ENCODE measurements around the gene MMP10. TPM values are rescaled to one million over a fixed set of nuclear protein-coding genes. Genes with fewer than 3 reads are reported as not detected.

MMP10 gene
- total and polyA plus RNA-seq, 2 of the 8 experiments (the other 6 are each of a cell fraction or from before 2014, with no cell fraction given) = 0.03 to 0.17 TPM

- no peak overlapping the region for H3K4me3 ChIP-seq (ENCODE audit: extremely low read depth in 1 of 4, insufficient read depth in 2 of 4, low read depth in 3 of 4, low read length in 4 of 4)
- no peaks in the 10 kb centered on the region for H3K36me3 ChIP-seq (ENCODE audit: control insufficient read depth in 2 of 4, insufficient read depth in 4 of 4, low read length in 3 of 4)
- no peaks in the 10 kb centered on the region for H3K79me1 ChIP-seq (ENCODE audit: low read depth, low read length)
- H3K27ac ChIP-seq (ENCODE audit: low read depth, low read length) = no peak overlapping the region
- no peak overlapping the region for H2AK5ac ChIP-seq (ENCODE audit: low read depth, low read length)
- WGBS, 2 experiments (ENCODE audit: extremely low coverage in 1 of 2, insufficient coverage in 1 of 2, insufficient read length in 1 of 2, insufficient replicate concordance in 2 of 2, low coverage in 1 of 2, low lambda C conversion rate in 2 of 2, missing lambda C conversion rate in 1 of 2) = 89% methylated on average over 4 of the region's 4 CpGs; no CpG with 5 or more reads in 1 of the 2 experiments
- no peak overlapping the region for H4K91ac ChIP-seq (replicated peaks; ENCODE audit: insufficient read length, low read length)
- no peak overlapping the region for H3K18ac ChIP-seq (ENCODE audit: extremely low read depth, low read length)
- H2BK120ac ChIP-seq (replicated peaks; ENCODE audit: low read depth, low read length) = no peak overlapping the region
- H2BK12ac ChIP-seq (ENCODE audit: low read depth, low read length) = no peak overlapping the region
- FAIRE-seq (no peak), DNase-seq (ENCODE audit: low read depth in 1 of 2, low spot score in 2 of 2) (no peak)
- H4K20me1 ChIP-seq (replicated peaks in 1 of 2; ENCODE audit: control insufficient read depth in 1 of 2, insufficient read depth in 2 of 2, low read length in 2 of 2) = no peaks in the 10 kb centered on the region
- H3K79me2 ChIP-seq (ENCODE audit: control insufficient read depth in 1 of 2, insufficient read depth in 2 of 2, low read length in 2 of 2) = no peaks in the 10 kb centered on the region
- TF ChIP-seq RXRA (IDR thresholded peaks at IDR 0.05; ENCODE audit: insufficient read depth, low read depth, low read length) (no peak), TEAD4 (IDR thresholded peaks at IDR 0.05; ENCODE audit: low read depth, low read length) (peak; percentile 69; the same call in 1 of the 2 replicates), HDAC6 (IDR thresholded peaks at IDR 0.05; ENCODE audit: low read depth, low read length) (no peak)
- no peak overlapping the region for H4K5ac ChIP-seq (ENCODE audit: insufficient read length, low read depth, low read length)
- H3K4me1 ChIP-seq (replicated peaks in 1 of 4; ENCODE audit: control insufficient read depth in 3 of 4, insufficient read depth in 4 of 4, low read length in 3 of 4) = peaks cover 0 to 4% (median 1%) of the 10 kb centered on the region in 4 experiments; a peak in 1 of 7 replicates
- no peak overlapping the region for H2BK5ac ChIP-seq (ENCODE audit: low read depth, low read length)
- POLR2A ChIA-PET (ENCODE audit: partially characterized antibody) = interaction anchor here (0.7 kb wide), 1 partner anchor 81 kb away, joined by 4 read pairs; no protein-coding TSS in a partner anchor
- H3K14ac ChIP-seq (ENCODE audit: insufficient read length) = no peak overlapping the region
- no peaks in the 10 kb centered on the region for H3K23me2 ChIP-seq (ENCODE audit: low read depth, low read length)
- no peak overlapping the region for H2AFZ ChIP-seq (ENCODE audit: low read length)
- no peak overlapping the region for H2BK15ac ChIP-seq (ENCODE audit: low read length)
- CTCF ChIA-PET (ENCODE audit: partially characterized antibody) = interaction anchor here (1.0 to 3.8 kb wide), 5 partner anchors 10 to 33 kb away, joined by 3 to 22 read pairs (median 5); partner anchors contain the start of gene MMP10
- no peaks in the 10 kb centered on the region for H3K9me3 ChIP-seq (ENCODE audit: insufficient read depth in 2 of 2, low read depth in 1 of 2, low read length in 1 of 2)
- H3K9ac ChIP-seq (replicated peaks in 1 of 4; ENCODE audit: extremely low read depth in 1 of 4, low read depth in 3 of 4, low read length in 3 of 4) = no peak overlapping the region
- H2BK20ac ChIP-seq (ENCODE audit: low read length) = no peak overlapping the region
- no peak overlapping the region for H3K4me2 ChIP-seq (ENCODE audit: insufficient read depth in 1 of 2, low read depth in 2 of 2, low read length in 2 of 2)
- no peak overlapping the region for H4K8ac ChIP-seq (ENCODE audit: extremely low read depth, insufficient read depth, low read length)
- no peak overlapping the region for H3K4ac ChIP-seq (replicated peaks; ENCODE audit: insufficient read length, low read depth, low read length)
- H3K23ac ChIP-seq (ENCODE audit: insufficient read length) = no peak overlapping the region
- H3K56ac ChIP-seq (replicated peaks; ENCODE audit: insufficient read length, low read depth, low read length) = no peak overlapping the region
- peaks cover 0 to 1% (median 0%) of the 10 kb centered on the region in 4 experiments; a peak in 1 of 7 replicates for H3K27me3 ChIP-seq (replicated peaks in 1 of 4; ENCODE audit: control insufficient read depth in 3 of 4, extremely low read depth in 1 of 4, insufficient read depth in 3 of 4, low read length in 3 of 4)
These were observed 18.7 kb downstream of the MMP10 start for GRCh38 chr11:102761646-102762238.
